ENCODE measurements around the gene TFAM. TPM values are rescaled to one million over a fixed set of nuclear protein-coding genes. Genes with fewer than 3 reads are reported as not detected.

TFAM gene
- total RNA-seq, 6 experiments from 2014 or later = 15.2 to 23.0 (median 19.7) TPM

DNA sequence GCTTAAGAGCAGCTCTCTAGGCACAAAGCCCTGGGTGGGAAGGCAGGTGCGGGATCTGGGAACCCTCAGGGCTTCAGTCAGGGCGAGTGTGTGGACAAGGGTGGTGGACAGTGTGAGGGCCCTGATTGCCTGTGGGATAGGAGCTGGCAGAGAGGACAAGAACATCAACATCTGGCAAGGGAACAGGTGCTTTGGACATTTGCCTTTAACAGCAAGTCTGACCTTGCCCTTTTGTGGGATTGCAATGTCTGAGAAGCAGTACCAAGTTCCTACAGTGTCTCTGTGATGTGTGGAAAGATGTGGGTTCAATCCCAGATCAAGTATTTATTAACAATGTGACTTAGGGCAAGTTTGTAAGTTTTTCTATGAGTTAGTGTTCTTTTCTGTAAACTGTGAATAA is 46.7 kb downstream of the TFAM start:
- no peaks in the 10 kb centered on the region for H3K9me3 ChIP-seq
- H3K27ac ChIP-seq = no peak overlapping the region
- no peaks in the 10 kb centered on the region for H3K4me1 ChIP-seq
- TF ChIP-seq POLR2A (IDR thresholded peaks at IDR 0.05) = no peak
- TF ChIP-seq, protein P1, sequence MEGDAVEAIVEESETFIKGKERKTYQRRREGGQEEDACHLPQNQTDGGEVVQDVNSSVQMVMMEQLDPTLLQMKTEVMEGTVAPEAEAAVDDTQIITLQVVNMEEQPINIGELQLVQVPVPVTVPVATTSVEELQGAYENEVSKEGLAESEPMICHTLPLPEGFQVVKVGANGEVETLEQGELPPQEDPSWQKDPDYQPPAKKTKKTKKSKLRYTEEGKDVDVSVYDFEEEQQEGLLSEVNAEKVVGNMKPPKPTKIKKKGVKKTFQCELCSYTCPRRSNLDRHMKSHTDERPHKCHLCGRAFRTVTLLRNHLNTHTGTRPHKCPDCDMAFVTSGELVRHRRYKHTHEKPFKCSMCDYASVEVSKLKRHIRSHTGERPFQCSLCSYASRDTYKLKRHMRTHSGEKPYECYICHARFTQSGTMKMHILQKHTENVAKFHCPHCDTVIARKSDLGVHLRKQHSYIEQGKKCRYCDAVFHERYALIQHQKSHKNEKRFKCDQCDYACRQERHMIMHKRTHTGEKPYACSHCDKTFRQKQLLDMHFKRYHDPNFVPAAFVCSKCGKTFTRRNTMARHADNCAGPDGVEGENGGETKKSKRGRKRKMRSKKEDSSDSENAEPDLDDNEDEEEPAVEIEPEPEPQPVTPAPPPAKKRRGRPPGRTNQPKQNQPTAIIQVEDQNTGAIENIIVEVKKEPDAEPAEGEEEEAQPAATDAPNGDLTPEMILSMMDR (IDR thresholded peaks at IDR 0.05) = no peak
- DNase-seq (no peak), ATAC-seq (no peak)
- intact Hi-C loops (cut with DNase I) = no loop called here
- no peaks in the 10 kb centered on the region for H3K36me3 ChIP-seq
- H3K27me3 ChIP-seq = no peaks in the 10 kb centered on the region
- H3K4me3 ChIP-seq = no peak overlapping the region
- 100% methylated on average over 2 of the region's 2 CpGs for WGBS (ENCODE audit: insufficient coverage, low coverage, low lambda C conversion rate, missing lambda C conversion rate)

DNA sequence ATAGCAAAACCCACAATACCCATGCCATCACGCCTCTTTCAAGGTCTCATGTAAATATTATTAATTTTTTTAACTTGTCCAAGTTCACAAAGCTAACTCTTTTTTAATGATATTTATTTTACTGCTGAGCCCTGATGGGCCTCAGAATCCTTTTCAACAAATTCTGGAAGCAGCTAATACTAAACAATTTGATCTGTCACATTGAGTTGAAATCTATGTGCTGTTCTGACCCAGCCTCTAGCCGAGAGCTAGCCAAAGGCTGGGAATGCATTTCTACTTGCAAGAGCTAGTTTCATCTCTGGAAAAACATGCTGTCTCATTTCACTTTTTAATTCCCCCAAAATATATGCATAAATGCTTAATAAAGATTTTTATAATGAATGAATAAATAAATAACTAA is 47.9 kb downstream of the TFAM start:
- H3K4me1 ChIP-seq = no peaks in the 10 kb centered on the region
- no peaks in the 10 kb centered on the region for H3K36me3 ChIP-seq
- no peak overlapping the region for H3K27ac ChIP-seq
- H3K27me3 ChIP-seq = no peaks in the 10 kb centered on the region
- no peak overlapping the region for H3K4me3 ChIP-seq
- WGBS (ENCODE audit: insufficient coverage, low coverage, low lambda C conversion rate, missing lambda C conversion rate) = 65% methylated on average over 2 of the region's 2 CpGs
- no peak for TF ChIP-seq POLR2A (IDR thresholded peaks at IDR 0.05)
- ATAC-seq (no peak), DNase-seq (no peak)
- H3K9me3 ChIP-seq = no peaks in the 10 kb centered on the region
- intact Hi-C loops (cut with DNase I) = no loop called here

DNA sequence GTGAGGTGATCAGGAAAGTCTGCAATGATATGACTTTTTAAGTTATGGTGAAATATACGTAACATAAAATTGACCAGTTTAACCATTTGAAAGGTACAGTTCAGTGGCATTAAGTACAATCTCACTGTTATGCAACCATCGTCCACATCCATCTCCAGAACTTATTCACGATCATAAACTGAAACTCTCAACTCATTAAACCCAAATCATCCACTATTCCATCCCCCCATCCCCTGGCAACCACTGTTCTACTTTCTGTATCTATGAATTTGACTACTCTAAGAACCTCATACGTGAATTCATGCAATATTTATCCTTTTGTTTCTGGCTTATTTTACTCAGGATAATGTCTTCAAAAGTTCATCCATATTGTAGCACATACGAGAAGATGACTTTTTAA is 48.4 kb downstream of the TFAM start:
- ATAC-seq (no peak), DNase-seq (no peak)
- intact Hi-C loops (cut with DNase I) = no loop called here

DNA sequence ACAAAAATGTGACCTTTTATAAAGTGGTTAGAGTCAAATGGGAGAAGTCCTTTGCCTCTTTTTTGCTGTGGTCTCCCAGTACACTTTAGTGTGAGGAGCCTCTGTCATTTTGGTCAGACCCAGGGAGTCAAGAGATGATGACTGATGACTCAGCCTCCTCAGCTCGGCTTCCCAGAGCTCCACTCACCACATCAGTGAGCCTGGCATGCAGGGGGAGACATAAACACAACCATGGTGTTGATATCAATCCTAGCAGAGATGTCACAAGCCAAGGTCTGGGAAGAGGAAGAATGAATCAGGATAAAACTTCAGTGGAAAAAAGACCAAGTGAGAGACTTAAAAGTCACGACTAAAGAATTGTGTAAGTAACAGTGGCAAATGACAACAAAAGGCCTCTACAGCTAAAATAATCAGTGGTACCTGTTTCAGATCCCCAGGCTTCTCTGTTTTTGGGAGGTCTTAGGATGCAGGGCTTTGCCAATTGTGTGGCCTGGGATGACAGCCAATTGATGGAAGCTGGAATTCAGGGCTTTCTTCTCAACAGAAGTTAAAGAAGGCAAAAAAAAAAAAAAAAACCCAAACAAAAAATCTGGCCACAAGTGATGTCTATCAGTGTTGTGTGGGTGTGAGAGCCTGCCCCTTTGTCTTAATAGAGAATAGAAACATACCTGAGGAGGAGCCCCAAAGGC is 50.2 kb downstream of the TFAM start:
- WGBS (ENCODE audit: insufficient coverage, low coverage, low lambda C conversion rate, missing lambda C conversion rate) = 42% methylated on average over 2 of the region's 2 CpGs
- Histone ChIP-seq H3K4me1 (no peaks in the 10 kb centered on the region), H3K9me3 (no peaks in the 10 kb centered on the region), H3K27me3 (no peaks in the 10 kb centered on the region), H3K4me3 (no peak overlapping the region), H3K27ac (no peak overlapping the region), H3K36me3 (no peaks in the 10 kb centered on the region)
- peak in 1 of 4 donors; percentile 45 for ATAC-seq
- intact Hi-C loops (cut with DNase I) = no loop called here
- no peak for DNase-seq
- TF ChIP-seq POLR2A (IDR thresholded peaks at IDR 0.05) = no peak
- TF ChIP-seq, protein P1 (IDR thresholded peaks at IDR 0.05) = no peak

More for the DNA sequence above, 48.4 kb downstream of the TFAM start:
- TF ChIP-seq POLR2A (IDR thresholded peaks at IDR 0.05) = no peak
- TF ChIP-seq, protein P1 (IDR thresholded peaks at IDR 0.05) = no peak
- H3K36me3 ChIP-seq = no peaks in the 10 kb centered on the region
- 76% methylated on average over 5 of the region's 5 CpGs for WGBS (ENCODE audit: insufficient coverage, low coverage, low lambda C conversion rate, missing lambda C conversion rate)
- H3K4me1 ChIP-seq = no peaks in the 10 kb centered on the region
- no peaks in the 10 kb centered on the region for H3K27me3 ChIP-seq
- H3K27ac ChIP-seq = no peak overlapping the region
- no peaks in the 10 kb centered on the region for H3K9me3 ChIP-seq
- no peak overlapping the region for H3K4me3 ChIP-seq

DNA sequence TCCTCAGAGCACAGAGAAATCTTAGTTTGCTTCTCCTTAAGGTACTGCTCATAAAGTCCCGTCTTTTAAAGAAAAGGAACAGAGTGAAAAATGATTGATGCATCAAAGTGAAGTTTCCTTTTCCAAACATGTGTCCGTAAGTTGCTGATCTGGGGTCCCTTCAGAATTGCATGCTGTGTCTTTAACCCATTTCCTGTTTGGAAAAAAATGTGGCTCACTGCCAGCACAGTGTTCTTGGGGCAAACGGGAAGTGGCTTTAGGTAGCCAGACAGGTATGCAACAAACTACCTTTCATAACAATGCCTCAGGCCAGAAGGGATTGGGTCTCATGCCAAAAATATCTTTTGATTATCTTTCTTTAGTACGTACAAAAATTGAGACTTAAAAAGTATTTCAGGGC is 50.9 kb downstream of the TFAM start:
- no peak overlapping the region for H3K27ac ChIP-seq

More for the DNA sequence above, 50.9 kb downstream of the TFAM start:
- no peaks in the 10 kb centered on the region for H3K4me1 ChIP-seq
- DNase-seq (no peak), ATAC-seq (no peak)
- no peaks in the 10 kb centered on the region for H3K9me3 ChIP-seq
- TF ChIP-seq POLR2A (IDR thresholded peaks at IDR 0.05) = no peak
- TF ChIP-seq, protein P1 (IDR thresholded peaks at IDR 0.05) = no peak
- no peaks in the 10 kb centered on the region for H3K36me3 ChIP-seq
- intact Hi-C loops (cut with DNase I) = no loop called here
- no peak overlapping the region for H3K4me3 ChIP-seq
- WGBS (ENCODE audit: insufficient coverage, low coverage, low lambda C conversion rate, missing lambda C conversion rate) = 20% methylated on average over 4 of the region's 4 CpGs
- H3K27me3 ChIP-seq = no peaks in the 10 kb centered on the region
